ENCODE data around the gene SLC13A1.

SLC13A1 gene

GRCh38 chr7:123198111-123198510 is 1.7 kb downstream of the SLC13A1 start:
- Histone ChIP-seq H3K9me3 (ENCODE audit: control insufficient read depth, low read length) (no peaks in the 10 kb centered on the region), H2AFZ (ENCODE audit: low read depth, low read length) (no peak overlapping the region), H3K27me3 (ENCODE audit: control insufficient read depth in 1 of 2, insufficient read depth in 1 of 2, low read length in 2 of 2) (no peaks in the 10 kb centered on the region), H4K91ac (ENCODE audit: low read length) (no peak overlapping the region), H3K4me2 (ENCODE audit: low read length, poor library complexity, severe bottlenecking) (no peak overlapping the region), H3K9ac (ENCODE audit: low read length) (no peak overlapping the region), H2BK120ac (ENCODE audit: low read depth, low read length) (no peak overlapping the region), H3K79me1 (replicated peaks; ENCODE audit: low read length, poor library complexity, severe bottlenecking) (no peaks in the 10 kb centered on the region), H3K23ac (ENCODE audit: low read length in 2 of 2) (no peak overlapping the region), H3K4ac (ENCODE audit: low read depth in 1 of 2, low read length in 2 of 2) (no peak overlapping the region), H3K4me3 (ENCODE audit: insufficient read depth in 1 of 2, low read depth in 1 of 2, low read length in 2 of 2) (no peak overlapping the region), H2BK15ac (ENCODE audit: low read depth, poor library complexity, severe bottlenecking) (no peak overlapping the region), H2AK5ac (ENCODE audit: low read length, severe bottlenecking) (no peak overlapping the region), H3K4me1 (ENCODE audit: control insufficient read depth, insufficient read depth, low read depth, low read length) (no peaks in the 10 kb centered on the region), H4K8ac (ENCODE audit: low read length) (no peak overlapping the region), H2BK12ac (ENCODE audit: low read length in 2 of 2) (no peak overlapping the region), H3K14ac (ENCODE audit: low read length in 2 of 2) (no peak overlapping the region), H3K36me3 (ENCODE audit: control insufficient read depth in 1 of 2, insufficient read depth in 2 of 2, low read depth in 1 of 2, low read length in 2 of 2) (no peaks in the 10 kb centered on the region), H2BK5ac (ENCODE audit: low read depth, low read length, poor library complexity, severe bottlenecking) (no peak overlapping the region), H3K18ac (ENCODE audit: low read depth in 1 of 2, low read length in 2 of 2) (no peak overlapping the region), H3K27ac (ENCODE audit: low read length, poor library complexity, severe bottlenecking) (no peak overlapping the region)
- DNase-seq, result no peak
- 47% methylated on average over 1 of the region's 2 CpGs for WGBS

- no peak overlapping the region for H3K14ac ChIP-seq (ENCODE audit: low read length in 2 of 2)
- no peak overlapping the region for H4K8ac ChIP-seq (ENCODE audit: low read length)
- peaks cover 3% of the 10 kb centered on the region for H3K4me1 ChIP-seq (ENCODE audit: control insufficient read depth, insufficient read depth, low read depth, low read length)
- 100% methylated on average over 1 of the region's 2 CpGs for WGBS
- no peak overlapping the region for H3K23ac ChIP-seq (ENCODE audit: low read length in 2 of 2)
- no peaks in the 10 kb centered on the region for H3K36me3 ChIP-seq (ENCODE audit: control insufficient read depth in 1 of 2, insufficient read depth in 2 of 2, low read depth in 1 of 2, low read length in 2 of 2)
- no peak overlapping the region for H3K4me2 ChIP-seq (ENCODE audit: low read length, poor library complexity, severe bottlenecking)
- H2BK5ac ChIP-seq (ENCODE audit: low read depth, low read length, poor library complexity, severe bottlenecking), result no peak overlapping the region
- H3K79me1 ChIP-seq (replicated peaks; ENCODE audit: low read length, poor library complexity, severe bottlenecking), result no peaks in the 10 kb centered on the region
- H3K4ac ChIP-seq (ENCODE audit: low read depth in 1 of 2, low read length in 2 of 2), result no peak overlapping the region
- no peak overlapping the region for H3K18ac ChIP-seq (ENCODE audit: low read depth in 1 of 2, low read length in 2 of 2)
- H2AK5ac ChIP-seq (ENCODE audit: low read length, severe bottlenecking), result no peak overlapping the region
- DNase-seq, result no peak
- no peak overlapping the region for H2AFZ ChIP-seq (ENCODE audit: low read depth, low read length)
- no peaks in the 10 kb centered on the region for H3K9me3 ChIP-seq (ENCODE audit: control insufficient read depth, low read length)
- no peak overlapping the region for H3K9ac ChIP-seq (ENCODE audit: low read length)
- no peak overlapping the region for H3K4me3 ChIP-seq (ENCODE audit: insufficient read depth in 1 of 2, low read depth in 1 of 2, low read length in 2 of 2)
- no peak overlapping the region for H2BK120ac ChIP-seq (ENCODE audit: low read depth, low read length)
- no peaks in the 10 kb centered on the region for H3K27me3 ChIP-seq (ENCODE audit: control insufficient read depth in 1 of 2, insufficient read depth in 1 of 2, low read length in 2 of 2)
- no peak overlapping the region for H2BK12ac ChIP-seq (ENCODE audit: low read length in 2 of 2)
- no peak overlapping the region for H3K27ac ChIP-seq (ENCODE audit: low read length, poor library complexity, severe bottlenecking)
- no peak overlapping the region for H4K91ac ChIP-seq (ENCODE audit: low read length)
- no peak overlapping the region for H2BK15ac ChIP-seq (ENCODE audit: low read depth, poor library complexity, severe bottlenecking)
Observed at GRCh38 chr7:123193235-123193634, 6.5 kb downstream of the SLC13A1 start.

- H3K79me1 ChIP-seq (replicated peaks; ENCODE audit: low read length, poor library complexity, severe bottlenecking), result no peaks in the 10 kb centered on the region
- 71% methylated on average over 1 of the region's 1 CpG for WGBS
Observed at GRCh38 chr7:123191132-123191531, 8.6 kb downstream of the SLC13A1 start.

GRCh38 chr7:123190109-123190831 is 9.5 kb downstream of the SLC13A1 start:
- H2BK15ac ChIP-seq (ENCODE audit: low read depth, poor library complexity, severe bottlenecking), result no peak overlapping the region
- H3K4me1 ChIP-seq (ENCODE audit: control insufficient read depth, insufficient read depth, low read depth, low read length), result peaks cover 3% of the 10 kb centered on the region
- WGBS, result 74% methylated on average over 2 of the region's 2 CpGs
- no peak overlapping the region for H3K9ac ChIP-seq (ENCODE audit: low read length)
- no peak overlapping the region for H3K18ac ChIP-seq (ENCODE audit: low read depth in 1 of 2, low read length in 2 of 2)
- no peak overlapping the region for H4K91ac ChIP-seq (ENCODE audit: low read length)
- H4K8ac ChIP-seq (ENCODE audit: low read length), result no peak overlapping the region
- no peak overlapping the region for H2AFZ ChIP-seq (ENCODE audit: low read depth, low read length)
- H2AK5ac ChIP-seq (ENCODE audit: low read length, severe bottlenecking), result no peak overlapping the region
- H3K79me1 ChIP-seq (replicated peaks; ENCODE audit: low read length, poor library complexity, severe bottlenecking), result no peaks in the 10 kb centered on the region
- no peak overlapping the region for H3K27ac ChIP-seq (ENCODE audit: low read length, poor library complexity, severe bottlenecking)
- no peak overlapping the region for H3K14ac ChIP-seq (ENCODE audit: low read length in 2 of 2)
- H3K36me3 ChIP-seq (ENCODE audit: control insufficient read depth in 1 of 2, insufficient read depth in 2 of 2, low read depth in 1 of 2, low read length in 2 of 2), result no peaks in the 10 kb centered on the region
- no peak overlapping the region for H2BK5ac ChIP-seq (ENCODE audit: low read depth, low read length, poor library complexity, severe bottlenecking)
- peaks cover 5% of the 10 kb centered on the region for H3K9me3 ChIP-seq (ENCODE audit: control insufficient read depth, low read length)
- H2BK12ac ChIP-seq (ENCODE audit: low read length in 2 of 2), result no peak overlapping the region
- H3K23ac ChIP-seq (ENCODE audit: low read length in 2 of 2), result no peak overlapping the region
- H3K4me3 ChIP-seq (ENCODE audit: insufficient read depth in 1 of 2, low read depth in 1 of 2, low read length in 2 of 2), result no peak overlapping the region
- H3K4ac ChIP-seq (ENCODE audit: low read depth in 1 of 2, low read length in 2 of 2), result no peak overlapping the region
- H3K27me3 ChIP-seq (ENCODE audit: control insufficient read depth in 1 of 2, insufficient read depth in 1 of 2, low read length in 2 of 2), result no peaks in the 10 kb centered on the region
- no peak overlapping the region for H2BK120ac ChIP-seq (ENCODE audit: low read depth, low read length)
- no peak for DNase-seq
- H3K4me2 ChIP-seq (ENCODE audit: low read length, poor library complexity, severe bottlenecking), result no peak overlapping the region

More at GRCh38 chr7:123191132-123191531, 8.6 kb downstream of the SLC13A1 start:
- Histone ChIP-seq H4K91ac (ENCODE audit: low read length) (no peak overlapping the region), H3K18ac (ENCODE audit: low read depth in 1 of 2, low read length in 2 of 2) (no peak overlapping the region), H2BK5ac (ENCODE audit: low read depth, low read length, poor library complexity, severe bottlenecking) (no peak overlapping the region), H2AK5ac (ENCODE audit: low read length, severe bottlenecking) (no peak overlapping the region), H3K4me1 (ENCODE audit: control insufficient read depth, insufficient read depth, low read depth, low read length) (peaks cover 3% of the 10 kb centered on the region), H3K9me3 (ENCODE audit: control insufficient read depth, low read length) (no peaks in the 10 kb centered on the region), H3K23ac (ENCODE audit: low read length in 2 of 2) (no peak overlapping the region), H2AFZ (ENCODE audit: low read depth, low read length) (no peak overlapping the region), H2BK12ac (ENCODE audit: low read length in 2 of 2) (no peak overlapping the region), H3K27ac (ENCODE audit: low read length, poor library complexity, severe bottlenecking) (no peak overlapping the region), H2BK120ac (ENCODE audit: low read depth, low read length) (no peak overlapping the region), H4K8ac (ENCODE audit: low read length) (no peak overlapping the region), H3K14ac (ENCODE audit: low read length in 2 of 2) (no peak overlapping the region), H3K4me3 (ENCODE audit: insufficient read depth in 1 of 2, low read depth in 1 of 2, low read length in 2 of 2) (no peak overlapping the region), H3K36me3 (ENCODE audit: control insufficient read depth in 1 of 2, insufficient read depth in 2 of 2, low read depth in 1 of 2, low read length in 2 of 2) (no peaks in the 10 kb centered on the region), H2BK15ac (ENCODE audit: low read depth, poor library complexity, severe bottlenecking) (no peak overlapping the region), H3K27me3 (ENCODE audit: control insufficient read depth in 1 of 2, insufficient read depth in 1 of 2, low read length in 2 of 2) (no peaks in the 10 kb centered on the region), H3K4me2 (ENCODE audit: low read length, poor library complexity, severe bottlenecking) (no peak overlapping the region), H3K4ac (ENCODE audit: low read depth in 1 of 2, low read length in 2 of 2) (no peak overlapping the region), H3K9ac (ENCODE audit: low read length) (no peak overlapping the region)
- DNase-seq, result no peak

Measured in mesenchymal stem cell (in vitro differentiated cells and primary cell).